ENCODE results near the gene CRLF1. TPM values are rescaled to one million over a fixed set of nuclear protein-coding genes. Genes with fewer than 3 reads are reported as not detected.

The CRLF1 gene
- total RNA-seq, 1 experiment from 2014 or later: 16.2 TPM

- no peak overlapping the region for H3K27ac ChIP-seq (ENCODE audit: insufficient read length, low read depth, low read length)
- H3K4me1 ChIP-seq (ENCODE audit: insufficient read depth, low read length): peaks cover 3% of the 10 kb centered on the region; the same call in 1 of the 2 replicates
- Mint-ChIP-seq H3K27ac (peak overlapping the region in 1 of 3 experiments; percentile 94; a peak in 2 of 7 replicates), H3K9me3 (no peaks in the 10 kb centered on the region), H3K4me3 (peak overlapping the region; percentile 78 to 86), H3K4me1 (peaks cover 9 to 18% of the 10 kb centered on the region in 2 experiments), H3K27me3 (ENCODE audit: low read depth) (peaks cover 28% of the 10 kb centered on the region), H3K36me3 (ENCODE audit: insufficient read depth in 1 of 3, low read depth in 3 of 3) (peaks cover 0 to 3% (median 0%) of the 10 kb centered on the region in 3 experiments; a peak in 1 of 7 replicates)
- no peaks in the 10 kb centered on the region; the same call in 1 of the 2 replicates for H3K79me2 ChIP-seq (ENCODE audit: insufficient read depth, low read length)
- H3K9ac ChIP-seq (ENCODE audit: extremely low read depth, insufficient read length, low read length): no peak overlapping the region
- H2BK15ac ChIP-seq (ENCODE audit: low read depth, low read length): no peak overlapping the region
- no peak overlapping the region for H3K56ac ChIP-seq (ENCODE audit: insufficient read length, low read depth, low read length)
- H4K8ac ChIP-seq (replicated peaks; ENCODE audit: insufficient read length, low read depth, low read length): no peak overlapping the region
- no peak overlapping the region for H2BK120ac ChIP-seq (ENCODE audit: low read depth, low read length, poor library complexity, severe bottlenecking)
- no peak for DNase-seq
- no peak overlapping the region for H3K4ac ChIP-seq (ENCODE audit: low read depth, low read length)
- H3K18ac ChIP-seq (ENCODE audit: insufficient read length, low read depth, low read length): no peak overlapping the region
- no CpG with 5 or more reads among the region's 3 CpGs for WGBS (ENCODE audit: extremely low coverage, insufficient read length, low lambda C conversion rate)
- no peak overlapping the region for H3K23ac ChIP-seq (ENCODE audit: insufficient read length, low read depth, low read length)
- no peak overlapping the region for H2BK5ac ChIP-seq (ENCODE audit: insufficient read length, low read length)
- H2AFZ ChIP-seq (ENCODE audit: low read length): no peak overlapping the region
- H3K23me2 ChIP-seq (ENCODE audit: insufficient read length, low read depth, low read length, poor library complexity, severe bottlenecking): peaks cover 9% of the 10 kb centered on the region
- no peak overlapping the region for H3K14ac ChIP-seq (ENCODE audit: insufficient read depth, low read length)
- no peaks in the 10 kb centered on the region for H3K9me3 ChIP-seq (ENCODE audit: control insufficient read depth, low read depth, low read length)
- H2BK20ac ChIP-seq (ENCODE audit: low read depth, low read length, poor library complexity, severe bottlenecking): no peak overlapping the region
- peak overlapping the region; percentile 85 for H3K4me2 ChIP-seq (ENCODE audit: insufficient read depth, insufficient read length, low read length)
- H2AK5ac ChIP-seq (ENCODE audit: insufficient read length, low read length): no peak overlapping the region
- TF ChIP-seq, protein P1, sequence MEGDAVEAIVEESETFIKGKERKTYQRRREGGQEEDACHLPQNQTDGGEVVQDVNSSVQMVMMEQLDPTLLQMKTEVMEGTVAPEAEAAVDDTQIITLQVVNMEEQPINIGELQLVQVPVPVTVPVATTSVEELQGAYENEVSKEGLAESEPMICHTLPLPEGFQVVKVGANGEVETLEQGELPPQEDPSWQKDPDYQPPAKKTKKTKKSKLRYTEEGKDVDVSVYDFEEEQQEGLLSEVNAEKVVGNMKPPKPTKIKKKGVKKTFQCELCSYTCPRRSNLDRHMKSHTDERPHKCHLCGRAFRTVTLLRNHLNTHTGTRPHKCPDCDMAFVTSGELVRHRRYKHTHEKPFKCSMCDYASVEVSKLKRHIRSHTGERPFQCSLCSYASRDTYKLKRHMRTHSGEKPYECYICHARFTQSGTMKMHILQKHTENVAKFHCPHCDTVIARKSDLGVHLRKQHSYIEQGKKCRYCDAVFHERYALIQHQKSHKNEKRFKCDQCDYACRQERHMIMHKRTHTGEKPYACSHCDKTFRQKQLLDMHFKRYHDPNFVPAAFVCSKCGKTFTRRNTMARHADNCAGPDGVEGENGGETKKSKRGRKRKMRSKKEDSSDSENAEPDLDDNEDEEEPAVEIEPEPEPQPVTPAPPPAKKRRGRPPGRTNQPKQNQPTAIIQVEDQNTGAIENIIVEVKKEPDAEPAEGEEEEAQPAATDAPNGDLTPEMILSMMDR (conservative IDR thresholded peaks at IDR 0.05): no peak
- no peak overlapping the region for H3T11ph ChIP-seq (ENCODE audit: low read length)
- no peak overlapping the region for H2BK12ac ChIP-seq (ENCODE audit: insufficient read length, low read depth, low read length)
- no peak overlapping the region for H4K5ac ChIP-seq (ENCODE audit: insufficient read length, low read depth, low read length)
- H4K20me1 ChIP-seq (ENCODE audit: control insufficient read depth, insufficient read depth, insufficient read length): no peaks in the 10 kb centered on the region
- H3K79me1 ChIP-seq (ENCODE audit: insufficient read depth, low read depth, low read length, poor library complexity, severe bottlenecking): peaks cover 3% of the 10 kb centered on the region
- no peaks in the 10 kb centered on the region for H3K27me3 ChIP-seq (ENCODE audit: insufficient read depth, low read length)
- H4K91ac ChIP-seq (ENCODE audit: insufficient read length, low read depth, low read length): no peak overlapping the region
Observed at GRCh38 chr19:18637673-18638630, 31.4 kb upstream of the CRLF1 start.

Data from H9 (cell line).